GM19324 (cell line): ENCODE measurements around the gene TGFBR3.
"Not testable (repeated sequence)": the region's sequence is repeated elsewhere in the genome, so short reads cannot be mapped to it uniquely, and the experiment has no call there.

Experiments used
- ATAC-seq: cut with Tn5 transposase; IDR thresholded peaks from one replicate; pipeline ENCODE4 v1.9.1; 2021; ENCODE audit warnings: mild to moderate bottlenecking, moderate library complexity; ENCODE audit not compliant: unreplicated experiment, low FRiP score

The TGFBR3 gene

DNA sequence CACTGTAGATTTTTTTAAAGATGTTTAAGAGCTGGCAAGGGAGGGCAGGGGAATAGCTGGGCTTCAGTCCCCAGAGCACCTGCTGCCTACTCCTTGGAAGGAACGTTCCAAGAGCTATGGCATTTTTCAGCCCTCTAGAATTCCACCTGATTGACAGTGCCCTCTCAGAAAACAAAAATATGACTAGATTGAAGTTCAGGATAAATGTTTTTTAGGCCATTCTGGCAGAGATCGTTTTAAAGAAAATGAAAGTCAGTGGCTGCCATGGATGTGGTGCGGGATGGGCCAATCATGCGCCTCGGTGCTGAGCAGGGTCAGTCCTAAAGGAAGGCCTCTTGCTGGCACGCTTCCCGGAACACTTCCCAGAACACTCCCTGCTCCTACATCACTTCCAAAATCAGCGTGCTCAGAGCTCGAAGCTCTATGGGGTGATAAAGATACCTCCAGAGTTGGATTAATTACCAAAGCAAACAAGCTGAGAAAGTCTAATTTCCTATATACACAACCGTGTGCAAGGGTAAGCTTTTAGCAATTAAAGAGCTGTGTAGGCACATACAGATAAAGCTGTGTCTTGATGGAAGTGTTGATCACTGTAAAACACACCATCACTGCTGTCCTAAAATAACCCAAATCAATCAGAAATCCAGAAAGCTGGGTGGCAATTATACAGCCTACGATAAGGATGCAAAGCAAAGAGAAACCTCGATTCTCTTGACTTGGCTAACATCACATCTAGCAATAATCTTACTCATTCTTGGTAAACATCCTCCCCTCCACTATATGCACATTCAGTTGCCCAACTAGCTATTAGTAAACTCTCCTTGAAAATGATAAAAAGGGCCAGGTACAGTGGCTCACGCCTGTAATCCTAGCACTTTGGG lies 34.6 kb downstream of the TGFBR3 start:
- no peak for ATAC-seq

- no peak for ATAC-seq
Measured at GRCh38 chr1:91850708-91851107, 35.2 kb downstream of the TGFBR3 start.

GRCh38 chr1:91847851-91848250 lies 38.1 kb downstream of the TGFBR3 start:
- no peak for ATAC-seq

DNA sequence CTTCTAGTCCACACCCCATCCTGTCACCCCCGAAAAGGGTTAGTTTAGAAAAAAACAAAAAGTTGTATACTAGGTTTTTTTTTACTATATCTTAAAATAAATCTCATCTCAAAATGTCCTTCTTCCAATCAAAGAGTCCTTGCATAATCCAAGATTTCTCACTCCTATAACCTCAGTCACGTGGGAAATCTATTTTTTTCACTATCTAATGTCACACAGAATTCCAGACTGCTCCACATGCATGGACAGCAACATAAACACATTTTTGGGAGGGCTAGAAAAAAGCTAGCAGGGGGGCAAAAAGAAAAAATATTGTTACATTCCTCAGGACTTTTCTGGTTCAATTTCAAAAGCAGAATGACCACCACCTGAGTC lies 39.3 kb downstream of the TGFBR3 start:
- no peak for ATAC-seq

GRCh38 chr1:91846007-91846638 lies 39.8 kb downstream of the TGFBR3 start:
- no peak for ATAC-seq

- ATAC-seq, result no peak
Measured at GRCh38 chr1:91844862-91845528, 41.0 kb downstream of the TGFBR3 start.

DNA sequence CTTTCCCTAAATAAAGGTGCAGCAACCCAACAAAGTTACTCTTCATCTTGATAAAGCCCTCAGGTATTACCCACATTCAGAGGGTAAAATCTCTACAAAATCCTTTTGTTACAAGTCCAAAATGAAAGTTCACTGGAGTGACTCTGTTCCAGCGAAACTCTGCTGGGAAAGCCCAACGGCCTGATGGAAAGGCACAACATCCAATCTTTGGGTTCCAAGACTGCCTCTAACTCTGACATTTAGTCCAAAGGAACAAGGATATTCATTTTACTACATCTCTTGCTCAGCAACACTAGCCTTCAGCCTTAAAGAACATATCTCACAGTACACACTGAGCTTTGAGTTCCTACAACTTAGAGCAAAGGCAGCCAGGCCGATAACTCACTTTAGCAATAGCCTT lies 42.1 kb downstream of the TGFBR3 start:
- ATAC-seq, result no peak

- ATAC-seq, result no peak
Measured at GRCh38 chr1:91842563-91842962, 43.4 kb downstream of the TGFBR3 start.

GRCh38 chr1:91842056-91842455 lies 43.9 kb downstream of the TGFBR3 start:
- no peak for ATAC-seq

DNA sequence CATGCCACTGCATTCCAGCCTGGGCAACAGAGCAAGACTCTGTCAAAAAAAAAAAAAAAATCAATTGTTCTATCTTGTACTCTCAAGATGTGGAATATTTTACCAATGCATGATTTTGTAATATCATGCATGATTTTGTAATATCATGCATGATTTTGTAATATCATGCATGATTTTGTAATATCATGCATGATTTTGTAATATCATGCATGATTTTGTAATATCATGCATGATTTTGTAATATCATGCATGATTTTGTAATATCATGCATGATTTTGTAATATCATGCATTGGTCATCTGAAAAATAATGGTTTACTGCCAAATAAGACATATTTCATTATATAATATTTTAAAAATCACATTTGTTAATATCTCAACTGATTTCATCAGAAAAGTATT lies 45.7 kb downstream of the TGFBR3 start:
- ATAC-seq, result not testable (repeated sequence)

DNA sequence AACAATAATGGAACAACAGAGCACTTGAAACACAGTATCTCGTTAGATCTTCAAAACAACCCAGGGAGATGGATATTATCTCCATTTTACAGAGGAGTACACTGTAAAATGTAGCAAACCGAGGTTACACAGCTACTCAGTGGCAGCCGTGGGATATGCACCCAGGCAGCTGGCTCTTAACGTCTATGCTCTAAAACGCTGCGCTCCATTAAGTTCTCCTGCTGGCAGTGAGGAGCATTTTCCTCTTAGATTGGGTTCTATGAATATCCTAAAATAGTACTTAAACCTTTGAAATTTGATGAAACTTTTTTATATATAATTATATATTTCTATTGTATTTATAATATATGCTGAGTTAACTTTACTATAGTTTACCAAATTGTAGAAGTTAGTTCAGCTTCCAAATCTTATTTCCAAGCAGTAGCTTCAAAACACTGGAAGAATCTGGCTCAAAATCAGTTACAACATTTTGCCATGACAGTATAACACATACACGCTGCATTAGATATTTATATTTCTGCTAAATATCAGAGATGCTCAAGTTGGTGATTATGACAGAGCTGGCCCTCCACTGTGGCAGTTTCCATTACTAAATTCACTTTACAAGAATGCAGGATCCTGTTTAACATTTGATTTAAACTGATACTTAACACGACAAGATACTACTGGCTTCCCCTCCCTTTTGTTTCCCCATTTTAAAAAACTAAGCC lies 49.5 kb downstream of the TGFBR3 start:
- ATAC-seq, result no peak

- ATAC-seq, result no peak
Measured at GRCh38 chr1:91835087-91835521, 50.8 kb downstream of the TGFBR3 start.

GRCh38 chr1:91834549-91834948 lies 51.4 kb downstream of the TGFBR3 start:
- ATAC-seq, result not testable (repeated sequence)

DNA sequence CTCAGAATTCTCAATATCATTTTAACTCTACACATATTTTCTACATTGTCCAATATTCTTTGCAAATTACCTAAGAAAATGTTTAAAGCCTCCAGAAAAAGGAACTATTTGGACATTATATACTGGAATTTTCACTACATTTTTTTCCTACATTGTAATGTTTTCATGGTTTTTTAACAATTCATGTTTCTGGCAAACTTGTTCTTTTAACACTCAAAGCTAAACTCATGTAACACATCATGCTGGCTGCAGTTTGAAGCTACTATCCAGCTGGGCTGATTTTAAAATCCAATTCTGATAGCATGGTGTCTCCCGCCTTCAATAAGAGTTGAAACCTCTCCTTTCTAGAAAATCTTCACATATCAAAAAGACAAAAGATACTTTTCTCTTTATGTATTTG lies 52.0 kb downstream of the TGFBR3 start:
- ATAC-seq, result no peak

- no peak for ATAC-seq
Measured at GRCh38 chr1:91831132-91831930, 54.6 kb downstream of the TGFBR3 start.

GRCh38 chr1:91830242-91831131 lies 55.5 kb downstream of the TGFBR3 start:
- no peak for ATAC-seq

DNA sequence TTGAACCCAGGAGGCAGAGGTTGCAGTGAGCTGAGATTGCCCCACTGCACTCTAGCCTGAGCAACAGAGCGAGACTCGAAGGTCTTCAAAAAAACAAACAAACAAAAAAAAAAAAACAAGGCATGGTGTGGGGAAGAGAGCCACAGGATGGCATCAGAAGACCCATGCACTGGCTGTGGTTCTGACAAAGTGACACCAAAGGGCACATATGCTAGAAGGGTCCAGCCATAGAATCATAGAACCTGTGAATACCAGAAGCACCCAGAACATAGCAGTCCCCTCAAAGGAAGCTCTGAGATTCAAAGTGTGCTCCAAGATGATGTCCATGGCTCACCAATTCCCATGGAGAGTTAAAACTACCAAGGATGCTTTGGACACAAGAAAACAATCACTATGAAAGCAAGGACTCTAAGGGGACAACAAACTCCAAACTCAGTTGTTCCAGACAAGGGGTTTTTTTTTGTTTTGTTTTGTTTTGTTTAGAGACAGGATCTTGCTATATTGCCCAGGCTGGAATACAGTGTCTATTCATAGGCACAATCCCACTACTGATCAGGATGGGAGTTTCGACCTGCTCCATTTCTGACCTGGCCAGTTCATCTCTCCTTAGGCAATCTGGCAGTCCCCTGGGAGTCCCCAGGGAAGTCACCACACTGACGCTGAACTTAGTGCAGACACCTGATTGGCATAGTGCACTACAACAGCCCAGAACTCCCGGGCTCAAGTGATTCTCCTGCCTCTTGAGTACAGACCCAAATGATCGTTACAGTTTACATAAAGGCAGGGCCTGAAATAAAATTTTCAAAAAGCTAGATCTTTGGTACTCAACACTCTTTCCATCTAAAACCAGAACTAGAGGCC lies 56.4 kb downstream of the TGFBR3 start:
- no peak for ATAC-seq
